HG03432 (cell line): ENCODE measurements around the gene VWA2.

Experiments
- ATAC-seq: cut with Tn5 transposase; IDR thresholded peaks from one replicate; pipeline ENCODE4 v1.9.1; 2021; ENCODE audit warnings: mild to moderate bottlenecking, moderate library complexity; ENCODE audit not compliant: unreplicated experiment

The VWA2 gene

DNA sequence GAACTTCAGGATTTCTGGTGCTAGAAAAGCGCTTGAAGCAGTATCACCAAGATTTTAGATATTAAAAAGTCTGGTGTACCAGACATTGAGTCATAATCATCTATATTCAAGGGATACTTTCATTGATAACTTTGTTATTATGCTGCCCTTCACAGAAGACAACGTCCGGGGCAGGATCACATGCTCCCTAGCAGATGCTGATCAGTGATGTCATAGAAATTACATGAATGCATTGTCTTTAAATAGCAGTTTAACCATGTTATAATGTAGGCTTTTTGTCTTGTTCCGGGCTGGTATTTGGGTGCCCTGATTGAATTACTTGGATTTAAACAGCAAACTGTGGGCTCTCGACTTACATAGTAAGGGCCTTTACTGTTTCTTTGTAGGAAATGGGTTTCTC, 54.0 kb downstream of the VWA2 start:
- no peak for ATAC-seq

DNA sequence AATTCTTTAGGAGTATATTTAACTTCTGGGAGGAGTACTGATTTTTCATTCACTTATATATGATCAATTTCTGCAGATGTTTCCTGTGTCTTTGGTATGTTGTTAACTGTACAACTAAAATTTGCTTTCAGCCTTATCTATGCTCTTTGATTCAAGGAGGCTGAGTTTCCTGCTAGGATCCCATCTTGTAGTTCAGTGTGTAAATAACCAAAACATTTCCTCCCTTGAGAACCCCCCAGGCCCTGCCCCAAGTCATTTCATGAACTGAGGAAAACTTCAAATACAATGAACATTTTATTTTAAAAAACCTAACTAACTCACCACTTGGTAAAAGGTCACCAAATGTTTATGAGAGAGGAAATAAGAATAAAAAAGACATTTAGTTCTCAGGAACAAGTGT, 55.5 kb downstream of the VWA2 start:
- ATAC-seq = no peak

DNA sequence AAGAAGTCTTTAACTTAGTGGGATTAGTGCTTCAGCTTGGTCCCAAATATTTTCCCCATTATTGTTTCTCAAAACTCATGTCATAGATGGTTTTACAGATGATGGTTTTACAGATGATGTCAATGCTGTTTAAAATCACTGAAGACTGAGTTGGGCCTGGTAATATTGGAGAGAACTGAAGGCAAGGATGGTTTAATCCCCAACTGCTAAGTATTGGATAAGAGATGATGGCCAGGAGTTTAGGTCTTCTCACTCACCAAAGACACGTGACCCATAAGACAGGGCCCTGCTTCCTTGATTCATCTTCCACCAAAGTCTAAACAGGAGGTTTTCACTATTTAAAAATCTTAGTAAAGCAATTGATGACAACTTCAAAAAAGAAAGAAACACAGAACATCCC, 56.3 kb downstream of the VWA2 start:
- ATAC-seq = no peak

DNA sequence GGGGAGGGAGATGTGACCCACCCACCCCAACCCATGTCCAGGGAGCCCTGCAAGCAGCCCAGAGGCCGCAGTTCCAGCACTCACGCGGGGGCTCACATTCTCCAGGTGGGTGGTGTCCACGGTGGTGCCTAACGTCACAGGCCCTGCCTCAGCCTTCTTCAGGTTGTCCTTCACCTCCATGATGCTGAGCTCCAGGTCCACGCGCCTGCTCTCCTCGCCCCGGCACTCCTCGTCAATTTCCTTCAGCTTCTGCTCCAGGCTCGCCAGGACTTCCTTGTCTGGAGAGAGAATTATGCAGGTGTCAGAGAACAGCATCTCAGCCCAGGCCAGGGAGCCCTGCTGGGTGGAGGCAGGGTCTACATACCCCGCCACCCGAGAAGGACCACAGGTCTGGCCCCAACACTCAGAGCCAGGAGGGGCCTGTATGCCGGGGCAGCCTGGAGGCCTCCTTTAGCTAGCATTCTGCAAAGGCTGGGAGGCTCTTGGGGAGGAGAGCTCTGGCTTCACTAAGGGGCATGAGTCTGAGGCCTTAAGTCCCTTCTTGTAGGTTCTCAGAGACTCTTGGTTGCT, 58.2 kb downstream of the VWA2 start:
- no peak for ATAC-seq

DNA sequence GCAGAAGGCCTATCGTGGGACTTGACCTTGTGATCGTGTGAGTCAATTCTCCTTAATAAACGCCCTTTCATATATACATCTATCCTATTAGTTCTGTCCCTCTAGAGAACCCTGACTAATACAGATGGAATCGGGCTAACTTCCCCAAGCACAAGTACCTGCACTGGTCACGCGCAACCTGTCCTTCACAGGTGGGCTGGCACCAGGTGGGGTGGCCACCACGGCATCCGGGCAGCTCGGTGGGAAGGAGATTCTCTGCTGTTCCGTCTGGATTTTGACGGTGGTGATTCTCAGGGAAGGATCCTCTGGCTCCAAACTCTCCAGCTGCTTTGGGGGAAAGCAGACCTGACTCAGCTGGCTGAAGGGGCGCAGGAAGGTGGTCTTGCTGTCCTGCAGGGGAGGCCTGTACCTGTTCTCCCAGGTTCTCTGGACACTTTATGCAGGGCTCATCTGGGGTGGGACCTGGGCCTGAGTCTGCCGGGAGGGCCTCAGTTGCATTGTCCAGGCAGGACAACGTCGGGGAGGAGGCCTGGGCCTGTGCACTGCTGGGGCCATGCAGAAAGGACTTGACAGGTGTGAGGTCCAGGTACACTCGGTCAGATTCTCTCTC, 61.1 kb downstream of the VWA2 start:
- no peak for ATAC-seq

DNA sequence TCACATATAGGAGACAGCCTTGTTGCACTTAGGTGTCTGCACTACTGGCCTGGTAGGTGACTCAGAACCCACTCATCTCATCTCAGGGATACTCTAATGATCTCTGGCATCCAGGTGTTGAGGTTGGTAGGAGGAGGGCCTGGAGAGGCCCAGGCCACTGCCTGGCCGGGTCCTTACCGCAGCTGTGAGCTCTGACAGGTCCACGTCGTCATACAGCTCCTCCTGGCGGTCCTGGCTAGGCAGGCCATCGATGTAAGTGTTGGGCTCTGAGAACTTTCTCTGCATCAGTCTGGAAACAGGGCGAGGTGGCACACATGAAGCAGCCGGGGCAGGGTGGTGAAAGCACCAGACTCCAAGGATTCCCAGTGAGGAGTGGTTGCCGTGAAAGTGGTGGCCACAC, 62.1 kb downstream of the VWA2 start:
- no peak for ATAC-seq

DNA sequence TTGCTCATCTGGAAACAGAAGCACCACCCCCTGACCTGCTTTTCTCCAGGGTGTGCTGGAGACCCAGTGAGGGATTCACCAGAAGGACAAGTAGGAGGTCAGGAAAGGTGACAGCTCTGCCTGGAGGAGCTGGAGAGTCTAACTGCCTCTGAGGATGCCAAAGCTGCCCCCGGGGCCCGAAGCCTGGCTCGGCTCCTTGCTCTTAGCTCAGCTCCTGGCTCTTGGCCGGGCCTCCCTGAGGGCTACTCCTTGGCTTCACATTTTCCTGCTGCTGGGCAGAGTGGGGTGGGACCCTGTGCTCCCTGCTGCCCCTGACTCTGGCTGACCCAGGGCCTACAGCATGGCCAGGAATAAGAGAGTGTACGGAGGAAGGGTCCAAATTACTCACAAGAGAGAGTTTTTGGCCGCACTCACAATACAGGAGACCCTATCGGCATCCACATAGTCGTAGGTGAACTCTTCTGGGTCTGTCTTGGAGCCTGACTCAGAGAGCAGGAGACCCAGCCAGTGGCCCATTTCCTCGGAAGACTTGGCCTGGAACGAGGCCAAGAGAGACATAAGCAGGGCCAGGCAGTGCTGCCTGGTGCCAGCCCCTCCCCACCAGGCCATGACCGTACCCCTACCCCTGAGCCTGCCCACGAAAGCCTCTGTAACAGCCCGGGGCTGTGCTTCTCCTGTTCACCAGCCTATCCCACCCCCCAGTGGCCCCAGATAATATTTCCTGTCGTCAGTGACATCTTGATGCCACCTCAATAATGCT, 63.1 kb downstream of the VWA2 start:
- no peak for ATAC-seq

DNA sequence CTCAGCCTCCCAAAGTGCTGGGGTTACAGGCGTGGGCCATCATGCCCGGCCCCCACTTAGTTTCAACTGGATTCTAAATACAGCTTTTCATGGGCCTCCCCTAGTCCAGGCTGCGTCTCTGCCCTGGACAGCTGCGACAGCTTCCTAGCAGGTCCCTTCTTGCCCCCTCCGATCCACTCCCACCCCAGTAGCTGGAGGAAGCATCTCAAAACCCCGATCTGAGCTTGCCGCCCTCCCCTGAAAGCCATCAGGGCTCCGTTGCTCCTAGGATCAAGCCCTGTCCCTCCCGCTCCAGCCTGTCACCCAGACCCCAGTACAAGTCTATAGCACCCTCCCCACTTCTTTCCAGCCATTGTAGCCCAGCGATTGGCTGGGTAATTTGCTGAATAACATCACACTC, 64.5 kb downstream of the VWA2 start:
- peak; percentile 11 for ATAC-seq

DNA sequence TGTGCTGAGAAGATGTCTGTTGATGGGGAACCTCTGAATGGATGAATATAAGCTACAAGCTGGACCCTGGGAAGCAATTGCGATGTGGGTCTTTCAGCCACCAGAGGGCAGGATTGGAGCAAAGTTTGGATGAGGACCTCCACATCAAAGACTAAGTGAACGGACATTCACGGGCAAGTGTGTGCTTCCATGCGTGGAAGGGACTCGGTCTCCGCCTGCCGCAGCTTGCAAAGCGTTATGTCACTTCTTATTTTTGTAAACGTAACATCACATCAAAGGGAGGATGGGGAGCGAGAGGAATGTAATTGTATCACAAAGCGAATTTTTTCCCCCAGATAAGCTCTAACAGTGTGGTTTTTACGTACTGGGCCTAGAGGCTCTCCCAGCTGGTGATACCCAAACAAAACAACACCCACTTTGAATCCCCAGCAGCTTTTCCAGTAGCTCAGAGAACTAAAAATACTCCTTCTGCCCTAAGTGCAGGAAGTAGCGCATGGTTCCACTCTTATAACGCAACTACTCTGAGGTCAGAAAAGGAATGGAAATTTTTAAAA, 65.0 kb downstream of the VWA2 start:
- peak; percentile 83 for ATAC-seq

DNA sequence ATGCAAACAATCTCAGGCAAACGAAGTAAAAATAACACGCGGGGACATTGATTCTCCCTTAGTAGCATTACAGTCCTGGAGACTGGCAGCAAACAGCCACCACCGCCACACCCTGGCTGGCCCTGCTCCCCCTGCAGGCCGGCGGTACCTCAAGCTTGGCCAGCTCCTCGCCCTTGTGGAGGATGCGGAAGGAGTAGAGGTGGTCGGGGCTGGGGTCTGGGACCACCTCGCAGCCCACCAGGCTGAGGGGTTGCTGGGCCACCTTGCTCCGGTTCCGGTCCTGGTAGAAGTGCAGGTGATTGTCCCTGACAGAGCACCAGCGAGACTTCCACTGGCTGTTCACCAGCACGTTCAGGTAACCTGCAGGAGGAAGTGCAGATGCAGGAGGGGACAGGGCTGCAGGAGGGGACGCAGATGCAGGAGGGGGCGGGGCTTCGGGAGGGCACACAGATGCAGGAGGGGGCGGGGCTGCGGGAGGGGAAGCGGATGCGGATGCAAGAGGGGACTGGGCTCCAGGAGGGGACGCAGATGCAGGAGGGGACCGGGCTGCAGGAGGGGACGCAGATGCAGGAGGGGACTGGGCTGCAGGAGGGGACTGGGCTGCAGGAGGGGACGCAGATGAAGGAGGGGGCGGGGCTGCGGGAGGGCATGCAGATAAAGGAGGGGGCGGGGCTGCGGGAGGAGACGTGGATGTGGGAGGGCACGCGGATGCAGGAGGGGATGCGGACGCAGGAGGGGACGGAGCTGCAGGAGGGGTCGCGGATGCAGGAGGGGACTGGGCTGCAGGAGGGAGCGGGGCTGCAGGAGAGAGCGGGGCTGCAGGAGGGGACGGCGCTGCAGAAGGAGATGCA, 65.7 kb downstream of the VWA2 start:
- ATAC-seq = peak; percentile 70

DNA sequence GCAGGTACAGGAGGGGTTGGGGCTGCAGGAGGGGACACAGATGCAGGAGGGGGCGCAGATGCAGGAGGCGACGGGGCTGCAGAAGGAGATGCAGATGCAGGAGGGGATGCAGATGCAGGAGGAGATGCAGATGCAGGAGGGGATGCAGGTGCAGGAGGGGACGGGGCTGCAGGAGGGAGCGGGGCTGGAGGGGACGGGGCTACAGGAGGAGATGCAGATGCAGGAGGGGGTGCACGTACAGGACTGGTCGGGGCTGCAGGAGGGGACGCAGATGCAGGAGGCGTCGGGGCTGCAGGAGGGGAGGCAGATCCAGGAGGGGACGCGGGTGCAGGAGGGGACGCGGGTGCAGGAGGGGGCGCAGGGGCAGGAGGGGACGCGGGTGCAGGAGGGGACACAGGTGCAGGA, 66.5 kb downstream of the VWA2 start:
- ATAC-seq = no peak

DNA sequence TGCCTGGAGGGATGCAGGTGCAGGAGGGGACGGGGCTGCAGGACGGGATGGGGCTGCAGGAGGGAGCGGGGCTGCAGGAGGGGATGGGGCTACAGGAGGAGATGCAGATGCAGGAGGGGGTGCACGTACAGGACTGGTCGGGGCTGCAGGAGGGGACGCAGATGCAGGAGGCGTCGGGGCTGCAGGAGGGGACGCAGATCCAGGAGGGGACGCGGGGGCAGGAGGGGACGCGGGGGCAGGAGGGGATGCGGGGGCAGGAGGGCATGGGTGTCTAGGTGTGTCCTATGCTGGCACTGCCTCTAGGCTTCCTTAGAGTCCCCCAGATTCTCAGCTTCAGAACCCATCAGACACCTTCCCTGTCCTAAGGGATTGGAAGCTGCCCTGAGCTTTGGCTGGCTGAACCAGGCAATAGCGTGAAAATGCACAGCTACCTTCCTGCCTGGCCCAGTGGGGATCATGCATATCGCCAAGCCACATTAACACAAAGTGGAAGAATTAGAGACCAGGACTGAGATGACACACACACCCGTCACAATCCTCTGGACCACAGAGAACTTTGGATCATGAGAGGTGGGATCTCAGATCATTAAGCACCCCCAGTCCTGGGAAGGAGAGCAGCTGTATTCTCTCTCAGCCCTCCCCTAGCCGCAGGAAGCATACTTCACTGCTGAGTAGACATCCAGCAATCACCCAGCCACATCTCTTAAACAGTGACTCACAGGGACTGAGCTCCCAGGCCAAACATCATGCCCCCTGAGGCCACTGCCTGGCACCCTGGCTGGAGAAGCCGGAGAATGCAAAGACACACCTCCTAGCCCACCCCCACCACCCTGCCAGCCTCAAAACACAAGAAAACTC, 67.3 kb downstream of the VWA2 start:
- ATAC-seq = no peak

DNA sequence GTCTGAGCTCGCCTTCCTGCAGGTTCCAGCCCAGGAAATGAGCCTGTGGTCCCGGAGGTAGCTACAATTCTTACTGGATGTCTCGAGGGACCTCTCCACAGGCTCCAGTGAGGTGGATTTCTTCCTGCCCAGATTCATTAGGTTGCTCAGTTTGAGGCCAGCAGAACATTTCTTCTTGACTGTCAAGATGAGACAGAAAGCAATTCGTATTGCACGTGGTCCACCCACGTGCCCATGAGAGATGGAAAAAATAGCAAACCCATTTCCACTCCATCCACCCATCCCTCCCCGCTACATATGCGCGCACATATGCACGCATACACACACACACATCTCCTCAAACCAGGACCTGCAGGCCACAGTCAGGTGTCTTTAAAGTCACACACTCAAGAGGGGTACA, 68.7 kb downstream of the VWA2 start:
- ATAC-seq = no peak

DNA sequence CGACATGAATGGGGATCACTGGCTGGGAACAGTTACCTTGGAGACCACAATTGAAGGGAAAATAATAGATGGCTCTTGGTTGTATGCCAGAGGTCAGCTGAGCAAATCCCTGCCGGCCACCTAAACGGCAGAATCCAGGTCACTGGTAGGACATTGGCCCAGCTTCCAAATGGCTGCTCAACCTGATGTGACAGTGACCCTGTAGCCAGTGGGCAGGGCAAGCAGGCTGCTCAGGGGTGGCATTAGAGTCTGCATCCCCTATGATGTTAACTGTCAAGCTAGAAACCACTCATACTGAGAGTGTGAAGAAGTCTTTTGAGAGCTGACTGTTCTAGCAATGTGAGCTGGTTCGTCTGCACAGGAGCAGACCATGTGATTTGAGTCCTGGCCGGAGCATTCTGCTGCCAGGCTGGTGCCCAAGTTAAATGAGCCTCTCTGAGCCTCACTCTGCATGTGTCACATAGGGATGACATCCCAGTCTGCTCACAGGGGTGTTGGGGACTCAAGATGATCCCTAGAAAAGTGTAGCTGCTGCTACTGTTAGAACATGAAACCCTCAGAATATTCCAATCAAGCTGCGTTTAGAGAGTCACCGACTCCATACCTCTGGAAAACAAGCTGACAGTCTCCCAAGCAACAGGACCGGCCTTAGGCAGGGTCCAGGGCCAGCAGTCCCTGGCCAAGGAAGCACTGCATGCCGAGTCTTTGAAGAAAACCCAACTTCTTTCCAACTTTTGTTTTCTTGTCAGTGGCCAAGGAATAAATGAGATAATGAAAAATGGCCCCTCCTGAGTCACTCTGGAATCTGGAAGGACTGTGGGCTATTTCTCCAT, 69.7 kb downstream of the VWA2 start:
- ATAC-seq = no peak

DNA sequence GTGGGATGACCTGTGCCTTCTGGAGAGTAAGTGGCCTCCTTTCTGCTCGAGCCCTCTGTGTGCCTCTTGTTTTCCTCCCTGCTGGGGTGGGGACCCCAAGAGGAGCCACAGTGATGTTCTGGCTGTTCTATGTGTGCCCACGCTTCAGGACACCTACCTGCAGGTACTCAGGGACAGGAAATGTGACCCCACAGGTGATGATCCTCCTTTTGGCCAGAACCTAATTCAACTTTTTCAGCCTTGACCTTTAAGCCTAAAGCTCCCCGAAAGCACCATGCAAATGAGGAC, 70.3 kb downstream of the VWA2 start:
- no peak for ATAC-seq

DNA sequence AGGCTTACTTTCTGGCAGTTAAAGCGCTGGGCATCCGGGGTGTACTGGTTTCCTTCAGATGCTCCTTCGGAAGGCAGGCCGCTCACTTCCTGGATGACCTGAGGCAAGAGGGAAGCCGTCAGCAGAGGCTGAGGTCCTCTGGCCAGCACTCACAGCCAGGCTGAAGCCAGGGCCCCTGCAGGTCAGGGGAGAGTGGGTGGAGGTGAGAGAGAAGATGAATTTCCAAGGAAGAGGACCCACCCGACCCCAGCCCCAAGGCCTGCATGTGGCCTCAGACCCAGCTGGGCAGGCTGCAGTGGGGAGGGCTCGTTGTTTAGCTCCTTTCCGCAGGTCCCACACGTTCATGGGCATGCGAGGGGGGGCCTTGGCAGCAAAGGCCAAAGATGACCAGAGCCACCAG, 71.3 kb downstream of the VWA2 start:
- no peak for ATAC-seq

DNA sequence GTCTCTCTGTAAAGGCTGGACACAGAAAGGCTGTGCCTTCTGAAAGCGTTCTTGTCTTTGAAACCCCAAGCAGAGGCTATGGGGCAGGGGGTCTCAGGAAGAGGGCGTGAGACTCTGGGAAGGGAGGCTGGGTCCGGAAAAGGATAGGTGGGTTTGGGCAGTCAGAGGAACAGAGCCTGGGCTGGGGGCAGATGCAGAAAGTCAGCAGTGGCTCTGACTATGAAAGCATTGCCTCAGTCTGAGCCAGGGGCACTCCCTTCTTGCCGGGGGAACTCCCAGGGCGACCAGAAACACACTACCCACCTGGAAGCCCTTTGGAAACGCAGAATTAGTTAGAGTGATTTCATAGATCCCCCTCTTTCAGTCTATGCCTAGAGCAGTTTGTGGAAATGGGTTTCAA, 72.0 kb downstream of the VWA2 start:
- ATAC-seq = no peak

DNA sequence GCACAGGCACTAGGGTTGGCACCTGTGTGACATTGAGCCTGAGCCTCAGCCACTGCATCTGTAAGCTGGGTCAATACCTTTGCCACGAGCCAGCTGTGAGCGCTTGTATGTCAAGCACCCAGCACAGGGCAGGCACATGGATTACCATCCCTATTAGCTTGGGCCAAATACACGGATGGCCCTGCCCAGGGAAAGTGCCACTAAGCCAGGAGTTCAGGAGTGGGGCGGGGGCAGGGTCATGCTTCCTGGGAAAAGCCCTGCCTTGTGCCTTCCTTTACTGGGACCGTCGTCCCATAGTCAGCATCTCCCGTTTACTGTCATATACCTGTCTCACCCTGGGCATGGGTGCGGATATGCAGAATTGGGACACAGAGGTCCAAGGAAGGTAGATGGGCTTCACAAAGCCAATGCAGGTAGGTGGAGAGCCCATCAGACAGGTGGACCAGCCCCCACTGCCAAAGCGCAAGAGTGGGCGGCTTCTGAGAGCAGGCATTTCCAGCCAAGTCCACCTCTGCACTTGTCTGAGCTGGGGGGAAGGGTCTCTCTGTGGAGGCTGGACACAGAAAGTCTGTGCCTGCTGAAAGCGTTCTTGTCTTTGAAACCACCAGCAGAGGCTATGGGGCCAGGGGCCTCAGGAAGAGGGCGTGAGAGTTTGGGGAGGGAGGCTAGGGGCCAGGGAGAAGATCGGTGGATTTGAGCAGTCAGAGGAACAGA, 72.6 kb downstream of the VWA2 start:
- ATAC-seq = no peak

DNA sequence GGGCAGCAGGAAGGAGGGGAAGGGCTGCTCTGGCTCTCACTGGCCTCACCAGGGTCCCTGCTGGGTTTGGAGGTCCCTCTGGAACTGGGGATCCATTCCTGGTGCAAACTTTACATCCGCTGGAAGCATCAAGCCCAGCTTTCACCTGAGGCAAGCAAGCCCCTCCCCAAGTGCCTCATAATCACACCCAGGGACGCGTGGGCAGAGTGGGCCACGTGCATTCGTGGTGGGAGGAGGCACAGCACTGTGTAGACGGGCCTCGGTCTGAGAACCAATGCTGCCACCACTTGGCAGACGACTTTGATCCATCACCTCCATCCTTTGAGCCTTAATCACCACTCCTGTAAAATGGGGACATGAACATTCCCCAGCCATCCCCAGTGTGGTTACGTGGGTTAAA, 74.1 kb downstream of the VWA2 start:
- no peak for ATAC-seq
